Activated CD8-positive, alpha-beta memory T cell treated with anti-CD3 and anti-CD28 coated beads, Interleukin-2, amount 10 ng/mL, durations not matched to agents 7 days and 5 days (primary cell): Measurements from ENCODE around the gene CNTNAP2. TPM values are rescaled to one million over a fixed set of nuclear protein-coding genes. Genes with fewer than 3 reads are reported as not detected.

Source experiments
- ATAC-seq: fragments of 150-1000 bp; cut with Tn5 transposase; one replicate; pipeline ENCODE4 v1.10.0; 2021; ENCODE audit warnings: moderate library complexity
- CTCF ChIA-PET: fragments of 350-600 bp; sonication (Branson Sonifier 250); formaldehyde crosslinking; loops from one replicate; lab custom pipeline; 2021; ENCODE audit warnings: antibody characterized with exemption; lab: Charles Lee
- DNase-seq: peaks from one replicate; pipeline ENCODE4 v3.0.0-alpha.2; 2020
- H3K27ac Mint-ChIP-seq: one replicate; pipeline ENCODE4 v1.8.0; 2021; ENCODE audit warnings: mild to moderate bottlenecking, mixed read lengths
- H3K27me3 Mint-ChIP-seq: one replicate; pipeline ENCODE4 v1.8.0; 2021; ENCODE audit warnings: mixed read lengths
- H3K36me3 Mint-ChIP-seq: one replicate; pipeline ENCODE4 v1.8.0; 2021; ENCODE audit warnings: mild to moderate bottlenecking, mixed read lengths
- H3K4me1 Mint-ChIP-seq: one replicate; pipeline ENCODE4 v1.8.0; 2021; ENCODE audit warnings: mixed read lengths
- H3K4me3 Mint-ChIP-seq: one replicate; pipeline ENCODE4 v1.8.0; 2021; ENCODE audit warnings: mild to moderate bottlenecking, moderate library complexity, mixed read lengths
- H3K9me3 Mint-ChIP-seq: one replicate; pipeline ENCODE4 v1.8.0; 2022; ENCODE audit warnings: low read depth, mixed read lengths
- total RNA-seq, 2 experiments: library from RNA; stranded (reverse); gene quantifications; one replicate each; pipeline ENCODE4 v1.2.3, GENCODE V29; 2021

The CNTNAP2 gene
- total RNA-seq, 2 experiments from 2014 or later = not detected

DNA sequence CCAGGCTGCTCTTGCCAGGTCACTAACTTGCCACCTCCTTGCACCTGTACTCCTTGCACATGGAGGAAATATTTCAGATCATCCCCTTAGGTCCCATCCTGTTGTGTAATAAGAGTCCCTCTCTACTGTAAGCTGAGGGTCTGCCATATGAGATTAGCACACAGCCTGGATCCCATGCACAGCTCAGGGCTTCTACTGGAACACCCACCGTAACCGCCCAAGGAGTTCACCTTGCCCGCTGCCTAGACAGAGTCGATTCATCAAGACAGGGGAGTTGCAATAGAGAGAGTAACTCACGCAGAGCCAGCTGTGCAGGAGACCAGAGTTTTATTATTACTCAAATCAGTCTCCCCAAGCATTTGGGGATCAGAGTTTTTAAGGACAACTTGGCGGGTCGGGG, 1779.5 kb downstream of the CNTNAP2 start:
- Mint-ChIP-seq H3K27ac (no peak overlapping the region), H3K36me3 (no peaks in the 10 kb centered on the region), H3K9me3 (no peaks in the 10 kb centered on the region), H3K27me3 (no peaks in the 10 kb centered on the region), H3K4me3 (no peak overlapping the region), H3K4me1 (no peaks in the 10 kb centered on the region)
- DNase-seq (no peak), ATAC-seq (no peak)
- CTCF ChIA-PET = no interaction called here

- no peak overlapping the region for H3K4me3 Mint-ChIP-seq
- H3K27ac Mint-ChIP-seq = no peak overlapping the region
- H3K4me1 Mint-ChIP-seq = no peaks in the 10 kb centered on the region
- ATAC-seq = no peak
- no peaks in the 10 kb centered on the region for H3K36me3 Mint-ChIP-seq
- H3K9me3 Mint-ChIP-seq = no peaks in the 10 kb centered on the region
- no peak for DNase-seq
- CTCF ChIA-PET = no interaction called here
- no peaks in the 10 kb centered on the region for H3K27me3 Mint-ChIP-seq
Measured at GRCh38 chr7:147903536-147904218, 1787.1 kb downstream of the CNTNAP2 start.

- H3K9me3 Mint-ChIP-seq = no peaks in the 10 kb centered on the region
- H3K4me1 Mint-ChIP-seq = no peaks in the 10 kb centered on the region
- H3K27me3 Mint-ChIP-seq = no peaks in the 10 kb centered on the region
- no peak for DNase-seq
- CTCF ChIA-PET = no interaction called here
- ATAC-seq = no peak
- H3K27ac Mint-ChIP-seq = no peak overlapping the region
- no peaks in the 10 kb centered on the region for H3K36me3 Mint-ChIP-seq
- no peak overlapping the region for H3K4me3 Mint-ChIP-seq
Measured at GRCh38 chr7:147904219-147904576, 1787.6 kb downstream of the CNTNAP2 start.

GRCh38 chr7:147909431-147910148, 1793.0 kb downstream of the CNTNAP2 start:
- no peaks in the 10 kb centered on the region for H3K27me3 Mint-ChIP-seq
- H3K27ac Mint-ChIP-seq = no peak overlapping the region
- no peaks in the 10 kb centered on the region for H3K4me1 Mint-ChIP-seq
- DNase-seq = no peak
- no peak overlapping the region for H3K4me3 Mint-ChIP-seq
- CTCF ChIA-PET = no interaction called here
- H3K36me3 Mint-ChIP-seq = no peaks in the 10 kb centered on the region
- ATAC-seq = no peak
- no peaks in the 10 kb centered on the region for H3K9me3 Mint-ChIP-seq

GRCh38 chr7:147911201-147911601, 1794.6 kb downstream of the CNTNAP2 start:
- no peak overlapping the region for H3K4me3 Mint-ChIP-seq
- H3K4me1 Mint-ChIP-seq = no peaks in the 10 kb centered on the region
- CTCF ChIA-PET = no interaction called here
- H3K27me3 Mint-ChIP-seq = no peaks in the 10 kb centered on the region
- H3K9me3 Mint-ChIP-seq = no peaks in the 10 kb centered on the region
- ATAC-seq (no peak), DNase-seq (no peak)
- no peaks in the 10 kb centered on the region for H3K36me3 Mint-ChIP-seq
- H3K27ac Mint-ChIP-seq = no peak overlapping the region

DNA sequence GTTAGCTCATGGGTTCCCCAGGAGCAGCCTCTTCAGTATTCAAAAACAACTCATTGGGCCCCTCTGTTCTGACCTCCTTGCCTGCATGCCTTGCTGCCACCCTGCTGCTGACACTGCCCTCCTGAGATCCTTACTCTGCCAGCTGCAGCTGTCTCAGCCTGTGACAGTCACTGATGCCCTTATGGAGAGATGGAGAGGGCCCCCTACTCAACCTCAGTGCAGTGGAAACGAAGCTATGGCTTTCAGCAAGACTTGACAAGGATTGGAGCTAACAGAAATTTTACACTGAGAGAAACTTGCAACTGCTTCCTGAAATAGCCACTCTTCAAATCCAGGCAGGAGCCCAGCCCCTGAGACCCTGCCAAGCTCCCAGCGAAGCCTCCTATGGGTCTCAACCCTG, 1795.7 kb downstream of the CNTNAP2 start:
- H3K9me3 Mint-ChIP-seq = no peaks in the 10 kb centered on the region
- H3K27me3 Mint-ChIP-seq = no peaks in the 10 kb centered on the region
- no peak overlapping the region for H3K4me3 Mint-ChIP-seq
- H3K27ac Mint-ChIP-seq = no peak overlapping the region
- DNase-seq = no peak
- H3K36me3 Mint-ChIP-seq = no peaks in the 10 kb centered on the region
- ATAC-seq = no peak
- CTCF ChIA-PET = no interaction called here
- no peaks in the 10 kb centered on the region for H3K4me1 Mint-ChIP-seq

DNA sequence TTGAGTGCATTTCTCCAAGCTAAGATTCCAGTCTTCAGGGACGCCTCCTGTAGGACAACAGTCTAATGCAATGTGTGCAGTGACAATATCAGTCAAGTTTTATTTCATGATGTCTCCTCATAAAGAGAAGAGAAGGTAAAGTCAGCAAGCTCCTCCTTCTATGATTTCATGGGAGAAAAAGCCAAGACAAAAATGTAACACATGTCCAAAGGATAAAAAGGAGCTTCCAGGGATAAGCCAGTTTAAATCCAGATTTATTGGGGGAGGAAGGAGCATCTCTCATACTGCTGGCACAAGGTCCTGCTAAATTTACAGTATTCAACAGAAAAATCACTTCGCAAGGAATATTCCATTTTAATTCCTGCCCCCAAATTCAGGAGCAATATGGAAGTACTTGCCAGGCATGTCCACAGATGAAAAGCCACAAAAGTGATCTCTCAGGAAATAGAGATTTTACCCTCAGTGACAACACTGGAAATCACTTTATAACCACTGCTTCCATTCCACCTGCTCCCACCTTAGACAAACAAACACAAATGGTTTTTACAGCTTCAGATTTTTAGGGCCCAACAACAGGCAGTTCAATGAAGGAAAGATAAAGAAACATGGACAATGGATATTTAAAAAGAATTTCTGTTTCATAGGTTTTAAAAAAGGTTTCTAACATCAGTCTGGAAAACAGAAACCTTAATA, 1796.5 kb downstream of the CNTNAP2 start:
- CTCF ChIA-PET = no interaction called here

DNA sequence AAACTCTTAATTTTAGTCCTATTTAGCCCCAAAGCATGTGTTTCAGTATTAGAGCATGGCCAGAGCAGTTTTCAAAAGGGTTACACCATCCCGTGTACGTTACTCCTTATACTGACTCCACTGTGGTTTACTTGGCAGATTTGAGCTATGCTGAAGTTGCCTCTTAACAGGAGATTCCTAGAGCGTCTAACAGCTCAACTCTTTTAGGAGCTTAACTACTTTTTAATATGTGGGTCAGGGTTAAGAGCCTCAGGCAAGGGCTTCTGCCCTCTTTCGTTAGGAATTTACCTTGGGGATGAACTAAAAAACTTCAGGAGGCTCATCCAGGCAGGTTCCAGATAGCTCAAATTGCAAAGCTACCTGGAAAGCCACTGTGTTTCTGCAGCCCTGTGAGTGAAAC, 1799.2 kb downstream of the CNTNAP2 start:
- ATAC-seq = no peak

More for the DNA sequence above, 1796.5 kb downstream of the CNTNAP2 start:
- ATAC-seq (no peak), DNase-seq (no peak)
- Mint-ChIP-seq H3K9me3 (no peaks in the 10 kb centered on the region), H3K4me3 (no peak overlapping the region), H3K4me1 (no peaks in the 10 kb centered on the region), H3K36me3 (no peaks in the 10 kb centered on the region), H3K27me3 (no peaks in the 10 kb centered on the region), H3K27ac (no peak overlapping the region)

GRCh38 chr7:147916573-147916972, 1800.0 kb downstream of the CNTNAP2 start:
- Mint-ChIP-seq H3K4me3 (no peak overlapping the region), H3K27ac (no peak overlapping the region), H3K27me3 (no peaks in the 10 kb centered on the region), H3K9me3 (no peaks in the 10 kb centered on the region), H3K36me3 (no peaks in the 10 kb centered on the region), H3K4me1 (no peaks in the 10 kb centered on the region)
- ATAC-seq = no peak
- CTCF ChIA-PET = no interaction called here
- no peak for DNase-seq

More for the DNA sequence above, 1799.2 kb downstream of the CNTNAP2 start:
- no peaks in the 10 kb centered on the region for H3K36me3 Mint-ChIP-seq
- DNase-seq = no peak
- no peak overlapping the region for H3K4me3 Mint-ChIP-seq
- H3K27ac Mint-ChIP-seq = no peak overlapping the region
- no peaks in the 10 kb centered on the region for H3K4me1 Mint-ChIP-seq
- no peaks in the 10 kb centered on the region for H3K9me3 Mint-ChIP-seq
- CTCF ChIA-PET = no interaction called here
- no peaks in the 10 kb centered on the region for H3K27me3 Mint-ChIP-seq

- H3K9me3 Mint-ChIP-seq = peaks cover 10% of the 10 kb centered on the region
- H3K4me1 Mint-ChIP-seq = no peaks in the 10 kb centered on the region
- no peak overlapping the region for H3K4me3 Mint-ChIP-seq
- CTCF ChIA-PET = no interaction called here
- H3K27ac Mint-ChIP-seq = no peak overlapping the region
- no peak for ATAC-seq
- DNase-seq = no peak
- H3K36me3 Mint-ChIP-seq = no peaks in the 10 kb centered on the region
- H3K27me3 Mint-ChIP-seq = no peaks in the 10 kb centered on the region
Measured at GRCh38 chr7:147923841-147924240, 1807.2 kb downstream of the CNTNAP2 start.

- peaks cover 2% of the 10 kb centered on the region for H3K9me3 Mint-ChIP-seq
- DNase-seq (no peak), ATAC-seq (no peak)
- H3K27ac Mint-ChIP-seq = no peak overlapping the region
- CTCF ChIA-PET = no interaction called here
- H3K4me1 Mint-ChIP-seq = no peaks in the 10 kb centered on the region
- H3K27me3 Mint-ChIP-seq = no peaks in the 10 kb centered on the region
- H3K36me3 Mint-ChIP-seq = no peaks in the 10 kb centered on the region
- H3K4me3 Mint-ChIP-seq = no peak overlapping the region
Measured at GRCh38 chr7:147937428-147937827, 1820.8 kb downstream of the CNTNAP2 start.

- ATAC-seq = no peak
- H3K27me3 Mint-ChIP-seq = no peaks in the 10 kb centered on the region
- no peak overlapping the region for H3K4me3 Mint-ChIP-seq
Measured at GRCh38 chr7:147941381-147941780, 1824.8 kb downstream of the CNTNAP2 start.

GRCh38 chr7:147944321-147944720, 1827.7 kb downstream of the CNTNAP2 start:
- no peaks in the 10 kb centered on the region for H3K27me3 Mint-ChIP-seq
- no peak for ATAC-seq
- CTCF ChIA-PET = no interaction called here
- no peaks in the 10 kb centered on the region for H3K4me1 Mint-ChIP-seq
- no peaks in the 10 kb centered on the region for H3K36me3 Mint-ChIP-seq
- DNase-seq = no peak
- no peak overlapping the region for H3K4me3 Mint-ChIP-seq
- H3K9me3 Mint-ChIP-seq = peaks cover 2% of the 10 kb centered on the region
- H3K27ac Mint-ChIP-seq = no peak overlapping the region

More at GRCh38 chr7:147941381-147941780, 1824.8 kb downstream of the CNTNAP2 start:
- CTCF ChIA-PET = no interaction called here
- no peak overlapping the region for H3K27ac Mint-ChIP-seq
- no peaks in the 10 kb centered on the region for H3K36me3 Mint-ChIP-seq
- H3K9me3 Mint-ChIP-seq = peaks cover 2% of the 10 kb centered on the region
- no peak for DNase-seq
- no peaks in the 10 kb centered on the region for H3K4me1 Mint-ChIP-seq

DNA sequence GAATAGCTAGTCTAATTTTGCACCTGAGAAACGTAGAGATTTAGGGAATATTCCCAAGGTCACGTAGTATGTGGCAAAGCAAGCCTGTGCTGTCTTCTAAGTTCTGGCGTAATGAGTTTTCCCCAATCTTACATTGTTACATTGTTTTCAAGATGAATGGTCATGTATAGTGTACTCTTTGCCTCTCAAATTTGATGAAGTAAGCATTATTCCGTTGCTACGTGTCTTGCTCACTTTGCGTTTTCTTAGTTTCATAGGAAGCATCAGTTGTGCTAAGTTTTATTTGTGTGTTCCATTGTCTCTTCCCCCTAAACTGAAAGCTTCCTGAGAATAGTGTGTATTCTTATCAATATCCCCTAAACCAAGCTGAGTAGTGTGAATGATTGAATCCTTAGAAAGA, 1836.3 kb downstream of the CNTNAP2 start:
- Mint-ChIP-seq H3K36me3 (no peaks in the 10 kb centered on the region), H3K27me3 (no peaks in the 10 kb centered on the region), H3K9me3 (no peaks in the 10 kb centered on the region), H3K27ac (no peak overlapping the region), H3K4me1 (no peaks in the 10 kb centered on the region), H3K4me3 (no peak overlapping the region)
- DNase-seq (no peak), ATAC-seq (no peak)
- CTCF ChIA-PET = no interaction called here
